ENCODE measurements around the gene HYCC2.

DNA sequence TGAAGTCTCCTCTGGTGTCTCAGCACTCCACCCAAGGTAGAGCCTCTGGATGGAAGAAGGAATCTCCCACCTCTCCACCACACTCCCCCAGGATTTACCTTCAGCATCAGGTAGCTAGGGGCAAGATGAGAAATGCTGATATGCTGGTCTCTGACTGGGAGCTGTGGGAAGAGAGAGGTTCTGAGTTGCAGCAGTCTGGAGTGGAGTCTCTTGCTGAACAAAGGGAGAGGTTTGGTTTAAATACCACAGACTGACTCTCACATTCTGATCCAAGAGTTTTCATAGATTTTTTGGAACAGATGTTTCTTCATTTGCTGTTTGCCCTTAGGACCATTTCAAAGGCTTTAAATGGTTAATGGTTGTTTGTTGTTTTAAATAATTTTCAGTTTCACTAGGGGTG is 43.4 kb upstream of the HYCC2 start:
- TF ChIP-seq, protein P1, sequence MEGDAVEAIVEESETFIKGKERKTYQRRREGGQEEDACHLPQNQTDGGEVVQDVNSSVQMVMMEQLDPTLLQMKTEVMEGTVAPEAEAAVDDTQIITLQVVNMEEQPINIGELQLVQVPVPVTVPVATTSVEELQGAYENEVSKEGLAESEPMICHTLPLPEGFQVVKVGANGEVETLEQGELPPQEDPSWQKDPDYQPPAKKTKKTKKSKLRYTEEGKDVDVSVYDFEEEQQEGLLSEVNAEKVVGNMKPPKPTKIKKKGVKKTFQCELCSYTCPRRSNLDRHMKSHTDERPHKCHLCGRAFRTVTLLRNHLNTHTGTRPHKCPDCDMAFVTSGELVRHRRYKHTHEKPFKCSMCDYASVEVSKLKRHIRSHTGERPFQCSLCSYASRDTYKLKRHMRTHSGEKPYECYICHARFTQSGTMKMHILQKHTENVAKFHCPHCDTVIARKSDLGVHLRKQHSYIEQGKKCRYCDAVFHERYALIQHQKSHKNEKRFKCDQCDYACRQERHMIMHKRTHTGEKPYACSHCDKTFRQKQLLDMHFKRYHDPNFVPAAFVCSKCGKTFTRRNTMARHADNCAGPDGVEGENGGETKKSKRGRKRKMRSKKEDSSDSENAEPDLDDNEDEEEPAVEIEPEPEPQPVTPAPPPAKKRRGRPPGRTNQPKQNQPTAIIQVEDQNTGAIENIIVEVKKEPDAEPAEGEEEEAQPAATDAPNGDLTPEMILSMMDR (IDR thresholded peaks at IDR 0.05) = no peak
- no peak for TF ChIP-seq ZFX (IDR thresholded peaks at IDR 0.05; ENCODE audit: borderline replicate concordance)
